Aortic smooth muscle cell (primary cell): ENCODE measurements around the gene LHX1. TPM values are rescaled to one million over a fixed set of nuclear protein-coding genes. Genes with fewer than 3 reads are reported as not detected.

Experiments
- total RNA-seq: library from RNA; depleted of rRNA; stranded (reverse); fragments of >200 nt; gene quantifications from 2 replicates; pipeline ENCODE4 v1.2.3, GENCODE V29; 2014

Gene LHX1
- total RNA-seq = not detected in 2 replicates

DNA sequence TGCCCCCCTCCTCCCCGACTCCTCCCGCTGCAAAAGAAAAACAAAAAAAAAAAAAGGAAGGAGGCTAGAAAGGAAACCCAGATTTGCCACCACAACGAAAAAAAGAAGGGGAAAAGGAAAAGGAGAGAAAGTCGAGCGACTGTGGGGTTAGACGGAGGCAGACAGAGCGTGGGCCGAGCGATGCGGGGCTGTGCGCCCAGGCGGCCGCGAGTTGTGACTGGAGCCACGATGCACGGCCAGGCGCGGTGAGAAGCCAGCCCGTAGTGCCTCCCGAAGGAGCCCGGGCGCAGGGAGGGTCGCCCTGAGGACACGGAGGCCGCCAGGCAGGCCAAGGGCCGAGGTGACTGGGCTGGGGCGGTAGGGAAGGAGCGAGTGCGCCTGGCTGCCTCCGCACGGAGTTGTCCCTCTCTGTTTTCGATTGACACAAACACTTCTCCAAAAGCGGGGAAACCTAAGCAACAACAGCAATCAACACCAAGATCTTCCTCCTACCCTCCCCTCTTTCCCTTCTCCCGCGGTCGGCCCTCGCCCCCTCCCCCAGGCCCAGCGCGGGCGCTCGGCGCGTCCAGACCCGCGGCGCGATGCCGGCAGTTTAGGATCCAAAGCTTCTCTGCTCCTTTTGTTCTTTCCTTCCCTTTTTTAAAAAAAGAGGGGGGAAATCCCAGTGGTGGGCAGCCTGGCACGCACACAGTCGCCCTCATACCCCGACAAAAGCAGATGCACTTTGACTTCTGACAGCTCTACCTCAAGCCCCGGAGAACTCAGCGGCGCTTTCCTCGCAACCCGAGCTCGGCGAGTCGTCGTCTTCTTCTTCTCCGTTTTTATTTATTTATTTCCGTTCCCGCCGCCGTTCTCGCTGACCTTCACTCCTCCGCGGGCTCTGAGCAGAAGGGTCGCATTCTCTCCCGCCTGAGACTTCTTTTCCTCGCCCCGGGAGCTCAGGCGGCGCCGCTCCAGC, at the start of gene LHX1:
Gene LHX1 (plus strand): TSS at position 475 of the 958 bp plus-strand sequence. CDS start 723 bp downstream, outside the sequence.

DNA sequence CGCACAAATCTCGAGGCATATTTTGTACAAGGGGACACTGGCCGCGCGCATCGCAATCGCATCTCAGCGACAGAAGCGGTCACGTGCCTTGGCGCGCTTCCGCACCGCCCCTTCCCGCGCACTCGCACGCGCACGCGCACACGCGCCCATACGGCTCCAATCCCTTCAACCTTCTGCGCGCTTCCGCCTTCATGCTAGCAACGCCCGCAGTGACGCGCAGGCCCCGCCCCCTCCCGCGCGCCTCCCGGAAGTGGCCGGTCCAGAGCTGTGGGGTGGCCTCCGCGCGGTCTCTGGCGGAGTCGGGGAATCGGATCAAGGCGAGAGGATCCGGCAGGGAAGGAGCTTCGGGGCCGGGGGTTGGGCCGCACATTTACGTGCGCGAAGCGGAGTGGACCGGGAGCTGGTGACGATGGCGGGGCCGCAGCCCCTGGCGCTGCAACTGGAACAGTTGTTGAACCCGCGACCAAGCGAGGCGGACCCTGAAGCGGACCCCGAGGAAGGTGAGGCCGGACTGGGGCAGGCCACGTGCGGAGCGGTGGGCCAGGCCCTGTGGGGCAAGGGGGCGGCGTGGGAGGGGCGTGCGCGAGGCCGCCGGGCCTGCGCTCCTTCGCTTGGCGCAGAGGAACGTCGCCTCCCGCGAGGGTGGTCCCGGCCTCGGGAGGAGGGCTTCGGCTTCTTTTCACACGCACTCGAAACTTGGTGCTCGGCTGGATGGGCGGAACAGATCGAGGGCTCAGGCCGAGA, 11.6 kb downstream of the LHX1 start, which contains the start of gene AATF:
Gene AATF (plus strand): TSS at position 238 of the 744 bp plus-strand sequence. CDS start 172 bp downstream, at position 410.

Other genes with a start within 250 kb of the LHX1 start
- 29.2 and 36.6 TPM in 2 replicates for gene AATF, start 11.5 kb downstream of the LHX1 start, total RNA-seq